Astrocyte (in vitro differentiated cells and primary cell): ENCODE measurements around the gene TPM4. TPM values are rescaled to one million over a fixed set of nuclear protein-coding genes. Genes with fewer than 3 reads are reported as not detected.

Experiments used
- DNase-seq: peaks from one replicate; pipeline ENCODE4 v3.0.0-alpha.2; 2010; ENCODE audit warnings: low read depth
- FAIRE-seq: peaks from 2 replicates; lab custom pipeline; 2011; peaks lifted over from hg19 to GRCh38; lab: Jason Lieb, UNC
- H2AFZ ChIP-seq: 2 replicates; pipeline ENCODE4 v1.6.0; 2012; ENCODE audit warnings: low read depth, low read length, inconsistent platforms
- H3K27ac ChIP-seq: 2 replicates; pipeline ENCODE4 v1.5.1; 2011; ENCODE audit warnings: low read depth, low read length, inconsistent platforms
- H3K27me3 ChIP-seq: 2 replicates; pipeline ENCODE4 v1.6.0; 2011; ENCODE audit warnings: low read length, inconsistent platforms; ENCODE audit not compliant: insufficient read depth
- H3K36me3 ChIP-seq: 2 replicates; pipeline ENCODE4 v1.5.1; 2011; ENCODE audit warnings: low read length, inconsistent platforms; ENCODE audit not compliant: insufficient read depth
- H3K4me1 ChIP-seq: 2 replicates; pipeline ENCODE4 v1.5.1; 2011; ENCODE audit warnings: low read length, inconsistent platforms; ENCODE audit not compliant: insufficient read depth
- H3K4me2 ChIP-seq: 2 replicates; pipeline ENCODE4 v1.6.0; 2012; ENCODE audit warnings: low read length, inconsistent platforms
- H3K4me3 ChIP-seq: 2 replicates; pipeline ENCODE4 v1.5.1; 2011; ENCODE audit warnings: low read depth, mild to moderate bottlenecking, low read length, inconsistent platforms; ENCODE audit not compliant: insufficient read depth
- H3K79me2 ChIP-seq: 2 replicates; pipeline ENCODE4 v1.6.0; 2012; ENCODE audit warnings: mild to moderate bottlenecking, low read length, inconsistent platforms; ENCODE audit not compliant: insufficient read depth
- H3K9ac ChIP-seq: 2 replicates; pipeline ENCODE4 v1.6.0; 2012; ENCODE audit warnings: mild to moderate bottlenecking, low read length, inconsistent platforms
- H3K9me3 ChIP-seq: 2 replicates; pipeline ENCODE4 v1.5.1; 2012; ENCODE audit warnings: low read depth, mild to moderate bottlenecking, low read length, inconsistent platforms; ENCODE audit not compliant: insufficient read depth
- H4K20me1 ChIP-seq: 2 replicates; pipeline ENCODE4 v1.6.0; 2012; ENCODE audit warnings: low read length, inconsistent platforms; ENCODE audit not compliant: insufficient read depth
- H3K27ac Mint-ChIP-seq: one replicate; pipeline ENCODE4 v1.8.0; 2021; ENCODE audit warnings: mild to moderate bottlenecking, mixed read lengths; ENCODE audit not compliant: unreplicated experiment
- H3K27me3 Mint-ChIP-seq: one replicate; pipeline ENCODE4 v1.8.0; 2021; ENCODE audit warnings: low read depth, mixed read lengths; ENCODE audit not compliant: unreplicated experiment
- H3K36me3 Mint-ChIP-seq: one replicate; pipeline ENCODE4 v1.8.0; 2021; ENCODE audit warnings: low read depth, mixed read lengths; ENCODE audit not compliant: unreplicated experiment
- H3K4me1 Mint-ChIP-seq: one replicate; pipeline ENCODE4 v1.8.0; 2021; ENCODE audit warnings: low read depth, mixed read lengths; ENCODE audit not compliant: unreplicated experiment
- H3K4me3 Mint-ChIP-seq: one replicate; pipeline ENCODE4 v1.8.0; 2021; ENCODE audit warnings: mild to moderate bottlenecking, moderate library complexity, mixed read lengths; ENCODE audit not compliant: unreplicated experiment
- H3K9me3 Mint-ChIP-seq: one replicate; pipeline ENCODE4 v1.8.0; 2021; ENCODE audit warnings: mild to moderate bottlenecking, mixed read lengths; ENCODE audit not compliant: unreplicated experiment
- CTCF ChIP-seq: IDR thresholded peaks from 2 replicates; pipeline ENCODE4 v1.5.1; 2011; ENCODE audit warnings: low read depth, mild to moderate bottlenecking, inconsistent platforms, low read length, moderate library complexity; ENCODE audit not compliant: insufficient read depth
- EZH2 ChIP-seq: IDR thresholded peaks from 2 replicates; pipeline ENCODE4 v1.6.1; 2012; ENCODE audit warnings: mild to moderate bottlenecking, low read length, inconsistent platforms; ENCODE audit not compliant: insufficient read depth
- total RNA-seq: library from RNA; stranded (reverse); gene quantifications from 2 replicates; pipeline ENCODE4 v1.2.1, GENCODE V29; 2021

The TPM4 gene
- total RNA-seq, 1 donor from 2014 or later = 811 TPM

- no peak for FAIRE-seq
- peaks cover 23% of the 10 kb centered on the region for H4K20me1 ChIP-seq
- peaks cover 45% of the 10 kb centered on the region for H3K79me2 ChIP-seq
- H3K9me3 ChIP-seq = no peaks in the 10 kb centered on the region
- H3K4me3 ChIP-seq = no peak overlapping the region
- no peak for TF ChIP-seq EZH2
- TF ChIP-seq CTCF = no peak
- peaks cover 60% of the 10 kb centered on the region for H3K4me1 ChIP-seq
- H3K4me3 Mint-ChIP-seq = no peak overlapping the region
- H3K27ac ChIP-seq = peak overlapping the region; percentile 31
- H3K36me3 ChIP-seq = no peaks in the 10 kb centered on the region
- H3K9me3 Mint-ChIP-seq = peaks cover 4% of the 10 kb centered on the region
- H2AFZ ChIP-seq = no peak overlapping the region
- H3K4me1 Mint-ChIP-seq = no peaks in the 10 kb centered on the region
- H3K27me3 Mint-ChIP-seq = no peaks in the 10 kb centered on the region
- DNase-seq = peak; percentile 69
- no peaks in the 10 kb centered on the region for H3K27me3 ChIP-seq
- no peaks in the 10 kb centered on the region for H3K36me3 Mint-ChIP-seq
- peak overlapping the region; percentile 45 for H3K9ac ChIP-seq
- H3K4me2 ChIP-seq = peak overlapping the region; percentile 85
- H3K27ac Mint-ChIP-seq = no peak overlapping the region
Observed at GRCh38 chr19:16066611-16067104, 9.6 kb upstream of the TPM4 start.

DNA sequence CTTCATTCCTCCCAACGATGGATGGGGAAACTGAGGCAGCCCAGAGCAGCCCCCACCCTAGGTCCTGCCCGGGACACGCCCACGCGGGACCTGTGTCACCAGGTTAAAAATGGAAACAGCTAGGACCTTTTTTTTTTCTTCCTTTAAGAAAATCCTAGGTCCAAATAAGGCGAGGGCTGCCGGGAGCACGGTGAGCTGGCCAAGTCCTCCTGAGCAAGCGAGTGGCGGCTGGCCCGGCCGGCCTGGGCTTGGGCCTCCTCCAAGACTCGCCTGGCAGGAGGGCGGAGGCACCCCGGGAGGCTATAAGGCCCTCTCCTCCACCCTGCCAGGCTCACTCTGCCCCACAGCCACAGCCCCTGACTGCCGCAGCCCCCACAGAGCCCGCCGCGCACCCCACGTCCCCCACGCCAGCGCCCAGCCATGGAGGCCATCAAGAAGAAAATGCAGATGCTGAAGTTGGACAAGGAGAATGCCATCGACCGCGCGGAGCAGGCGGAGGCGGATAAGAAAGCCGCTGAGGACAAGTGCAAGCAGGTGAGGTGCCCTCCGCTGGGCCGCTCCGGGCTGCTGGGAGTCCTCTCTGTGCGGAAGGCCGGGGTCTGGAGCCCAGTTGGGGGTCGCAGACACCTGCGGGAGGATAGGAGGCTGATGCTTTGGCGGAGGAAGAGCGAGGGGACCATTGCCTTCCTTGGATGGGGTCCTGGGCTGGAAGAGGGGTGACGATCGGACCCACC, 8.9 kb upstream of the TPM4 start:
- H4K20me1 ChIP-seq = peaks cover 23% of the 10 kb centered on the region
- peak overlapping the region; percentile 5 for H2AFZ ChIP-seq
- peak overlapping the region; percentile 63 for H3K4me3 ChIP-seq
- Mint-ChIP-seq H3K36me3 (no peaks in the 10 kb centered on the region), H3K27ac (no peak overlapping the region), H3K27me3 (no peaks in the 10 kb centered on the region), H3K4me1 (no peaks in the 10 kb centered on the region), H3K4me3 (no peak overlapping the region), H3K9me3 (peaks cover 2% of the 10 kb centered on the region)
- H3K4me2 ChIP-seq = peak overlapping the region; percentile 85
- peaks cover 60% of the 10 kb centered on the region for H3K4me1 ChIP-seq
- H3K36me3 ChIP-seq = no peaks in the 10 kb centered on the region
- H3K27ac ChIP-seq = peak overlapping the region; percentile 31
- DNase-seq (peak; percentile 91), FAIRE-seq (no peak)
- TF ChIP-seq CTCF = no peak
- TF ChIP-seq EZH2 = no peak
- no peaks in the 10 kb centered on the region for H3K27me3 ChIP-seq
- H3K9me3 ChIP-seq = no peaks in the 10 kb centered on the region
- H3K79me2 ChIP-seq = peaks cover 50% of the 10 kb centered on the region
- H3K9ac ChIP-seq = peak overlapping the region; percentile 36

- DNase-seq (no peak), FAIRE-seq (no peak)
- TF ChIP-seq CTCF (no peak), EZH2 (no peak)
- Mint-ChIP-seq H3K4me1 (no peaks in the 10 kb centered on the region), H3K4me3 (no peak overlapping the region), H3K9me3 (no peaks in the 10 kb centered on the region), H3K36me3 (no peaks in the 10 kb centered on the region), H3K27me3 (no peaks in the 10 kb centered on the region), H3K27ac (no peak overlapping the region)
- peaks cover 52% of the 10 kb centered on the region for H3K79me2 ChIP-seq
- H4K20me1 ChIP-seq = peaks cover 27% of the 10 kb centered on the region
- H3K27me3 ChIP-seq = no peaks in the 10 kb centered on the region
- H3K36me3 ChIP-seq = no peaks in the 10 kb centered on the region
- H3K9ac ChIP-seq = peak overlapping the region; percentile 53
- no peak overlapping the region for H2AFZ ChIP-seq
- peaks cover 59% of the 10 kb centered on the region for H3K4me1 ChIP-seq
- peak overlapping the region; percentile 85 for H3K4me2 ChIP-seq
- no peak overlapping the region for H3K27ac ChIP-seq
- peak overlapping the region; percentile 63 for H3K4me3 ChIP-seq
- no peaks in the 10 kb centered on the region for H3K9me3 ChIP-seq
Observed at GRCh38 chr19:16068696-16069259, 7.5 kb upstream of the TPM4 start.
